ENCODE data around the gene RHOT2. TPM values are rescaled to one million over a fixed set of nuclear protein-coding genes. Genes with fewer than 3 reads are reported as not detected.

RHOT2 gene
- total and polyA plus RNA-seq, 2 donors (not counting 3 experiments of a cell fraction or from before 2014, with no cell fraction given) = 106 to 139 TPM

GRCh38 chr16:660132-660458 is 7.8 kb upstream of the RHOT2 start:
- CTCF ChIA-PET = interaction anchor here (1.0 to 1.9 kb wide), 10 partner anchors 9 to 134 kb away, joined by 3 to 16 read pairs (median 3); partner anchors contain the start of genes METTL26 and WDR90

More at GRCh38 chr16:660132-660458, 7.8 kb upstream of the RHOT2 start:
- POLR2A ChIA-PET = no interaction called here
- no TSS peak for BruUV-seq (replicated peaks)
- no peak for DNase-seq (ENCODE audit: low read depth, low spot score)
- intact Hi-C loops (cut with micrococcal nuclease) (loop anchor here (1.0 kb wide), 5 partner anchors 11 to 268 kb away; partner anchors contain the start of gene WDR90), dilution Hi-C loops (cut with MboI; ENCODE audit: extremely low pct_ligation_motif_present, low sequenced_read_pairs) (no loop called here)
- Histone ChIP-seq H3K4me1 (ENCODE audit: control insufficient read depth, extremely low read depth, insufficient read depth, low read length) (no peaks in the 10 kb centered on the region), H3K9me1 (replicated peaks; ENCODE audit: control insufficient read depth, extremely low read depth, insufficient read depth, low read length) (no peaks in the 10 kb centered on the region), H3K9ac (replicated peaks; ENCODE audit: extremely low read depth, insufficient read depth, low read length) (no peak overlapping the region), H3K79me2 (ENCODE audit: control insufficient read depth, insufficient read depth, low read length) (no peaks in the 10 kb centered on the region), H2AFZ (ENCODE audit: low read depth, low read length) (peak overlapping the region; percentile 25), H4K20me1 (replicated peaks; ENCODE audit: control insufficient read depth, extremely low read depth, insufficient read depth, low read length) (no peaks in the 10 kb centered on the region), H3K27me3 (ENCODE audit: control insufficient read depth in 2 of 2, insufficient read depth in 2 of 2, low read length in 2 of 2) (no peaks in the 10 kb centered on the region), H3K4me3 (replicated peaks in 1 of 3; ENCODE audit: insufficient read depth in 1 of 3, low read depth in 1 of 3, low read length in 3 of 3) (no peak overlapping the region), H3K9me3 (replicated peaks; ENCODE audit: control insufficient read depth, insufficient read depth, low read length) (no peaks in the 10 kb centered on the region), H3K27ac (ENCODE audit: insufficient read depth, low read depth, low read length) (no peak overlapping the region), H3K36me3 (ENCODE audit: control insufficient read depth in 2 of 2, extremely low read depth in 1 of 2, insufficient read depth in 2 of 2, low read length in 2 of 2) (peaks cover 0 to 3% of the 10 kb centered on the region in 2 experiments), H3K4me2 (ENCODE audit: insufficient read depth, low read length) (no peak overlapping the region)
- no peak for FAIRE-seq
- TF ChIP-seq POLR2AphosphoS5 (IDR thresholded peaks at IDR 0.05; ENCODE audit: insufficient read depth, low read depth, low read length) (no peak), GATA2 (IDR thresholded peaks at IDR 0.05; ENCODE audit: insufficient read depth, insufficient read length, low read depth, low read length) (no peak)
- TF ChIP-seq, protein P1, sequence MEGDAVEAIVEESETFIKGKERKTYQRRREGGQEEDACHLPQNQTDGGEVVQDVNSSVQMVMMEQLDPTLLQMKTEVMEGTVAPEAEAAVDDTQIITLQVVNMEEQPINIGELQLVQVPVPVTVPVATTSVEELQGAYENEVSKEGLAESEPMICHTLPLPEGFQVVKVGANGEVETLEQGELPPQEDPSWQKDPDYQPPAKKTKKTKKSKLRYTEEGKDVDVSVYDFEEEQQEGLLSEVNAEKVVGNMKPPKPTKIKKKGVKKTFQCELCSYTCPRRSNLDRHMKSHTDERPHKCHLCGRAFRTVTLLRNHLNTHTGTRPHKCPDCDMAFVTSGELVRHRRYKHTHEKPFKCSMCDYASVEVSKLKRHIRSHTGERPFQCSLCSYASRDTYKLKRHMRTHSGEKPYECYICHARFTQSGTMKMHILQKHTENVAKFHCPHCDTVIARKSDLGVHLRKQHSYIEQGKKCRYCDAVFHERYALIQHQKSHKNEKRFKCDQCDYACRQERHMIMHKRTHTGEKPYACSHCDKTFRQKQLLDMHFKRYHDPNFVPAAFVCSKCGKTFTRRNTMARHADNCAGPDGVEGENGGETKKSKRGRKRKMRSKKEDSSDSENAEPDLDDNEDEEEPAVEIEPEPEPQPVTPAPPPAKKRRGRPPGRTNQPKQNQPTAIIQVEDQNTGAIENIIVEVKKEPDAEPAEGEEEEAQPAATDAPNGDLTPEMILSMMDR (IDR thresholded peaks at IDR 0.05; ENCODE audit: extremely low read depth in 1 of 2, insufficient read depth in 1 of 2, low read depth in 1 of 2, low read length in 2 of 2) = no peak

Data from endothelial cell of umbilical vein (primary cell).